Liver (tissue), 9 donors: ENCODE results near the gene KIF21A. TPM values are rescaled to one million over a fixed set of nuclear protein-coding genes. Genes with fewer than 3 reads are reported as not detected.
"Not testable (repeated sequence)": the region's sequence is repeated elsewhere in the genome, so short reads cannot be mapped to it uniquely, and the experiment has no call there.

ENCODE experiments used
- DNase-seq: peaks from one replicate; pipeline ENCODE4 v3.0.0-alpha.2; 2017; ENCODE audit warnings: low spot score
- H3K27ac ChIP-seq, 2 donors: one replicate each; pipeline ENCODE4 v1.7.0; 2013; ENCODE audit warnings: inconsistent platforms in 2 of 2, low read length in 2 of 2, control low read depth in 1 of 2, low read depth in 1 of 2, mild to moderate bottlenecking in 1 of 2
- H3K27me3 ChIP-seq, 4 donors: one replicate each; pipeline versions ENCODE4 v1.6.1 to v1.7.0; 2013; ENCODE audit warnings: low read length in 3 of 4, inconsistent platforms in 1 of 4, mild to moderate bottlenecking in 1 of 4, moderate library complexity in 1 of 4; ENCODE audit not compliant: control insufficient read depth in 4 of 4, insufficient read depth in 4 of 4
- H3K36me3 ChIP-seq, 4 donors: one replicate each; pipeline versions ENCODE4 v1.6.1 to v1.7.0; 2013; ENCODE audit warnings: low read length in 3 of 4, mild to moderate bottlenecking in 3 of 4, low read depth in 1 of 4, moderate library complexity in 1 of 4; ENCODE audit not compliant: control insufficient read depth in 4 of 4, insufficient read depth in 3 of 4
- H3K4me1 ChIP-seq, 4 donors: one replicate each; pipeline versions ENCODE4 v1.6.1 to v1.7.0; 2013; ENCODE audit warnings: low read length in 3 of 4, mild to moderate bottlenecking in 3 of 4, moderate library complexity in 1 of 4; ENCODE audit not compliant: control insufficient read depth in 4 of 4, insufficient read depth in 4 of 4
- H3K4me3 ChIP-seq, 3 donors: one replicate each; pipeline versions ENCODE4 v1.6.1 to v1.7.0; 2013; ENCODE audit warnings: low read length in 3 of 3, control low read depth in 1 of 3, low read depth in 1 of 3, mild to moderate bottlenecking in 1 of 3
- H3K9ac ChIP-seq, 2 donors: one replicate each; pipeline ENCODE4 v1.7.0; 2013; ENCODE audit warnings: low read length in 2 of 2, mild to moderate bottlenecking in 2 of 2, moderate library complexity in 2 of 2, control low read depth in 1 of 2, low read depth in 1 of 2
- H3K9me3 ChIP-seq, 4 donors: one replicate each; pipeline versions ENCODE4 v1.6.1 to v1.7.0; 2013; ENCODE audit warnings: low read length in 3 of 4; ENCODE audit not compliant: control insufficient read depth in 4 of 4
- GABPA ChIP-seq, 2 donors: IDR thresholded peaks in 1 of 2; conservative IDR thresholded peaks in 1 of 2; 2 replicates each; pipeline ENCODE4 v1.6.1; 2016; ENCODE audit warnings: antibody characterized with exemption in 2 of 2, mild to moderate bottlenecking in 1 of 2, moderate library complexity in 1 of 2
- NR2F2 ChIP-seq: IDR thresholded peaks from 2 replicates; pipeline ENCODE4 v1.6.1; 2016; ENCODE audit warnings: antibody characterized with exemption
- RAD21 ChIP-seq, 2 donors: IDR thresholded peaks; 2 replicates each; pipeline ENCODE4 v1.6.1; 2016; ENCODE audit warnings: antibody characterized with exemption in 2 of 2, mild to moderate bottlenecking in 2 of 2
- RXRA ChIP-seq, 2 donors: IDR thresholded peaks; 2 replicates each; pipeline ENCODE4 v1.6.1; 2017 to 2018; ENCODE audit warnings: antibody characterized with exemption in 2 of 2, mild to moderate bottlenecking in 1 of 2
- SP1 ChIP-seq: IDR thresholded peaks from 2 replicates; pipeline ENCODE4 v1.6.1; 2018; ENCODE audit warnings: antibody characterized with exemption, mild to moderate bottlenecking
- YY1 ChIP-seq: IDR thresholded peaks from 2 replicates; pipeline ENCODE4 v1.6.1; 2016; ENCODE audit warnings: antibody characterized with exemption, mild to moderate bottlenecking
- WGBS: extraction: QIAGEN DNeasy Blood & Tissue Kit; methylation state at CpG from one replicate; pipeline ENCODE4 v1.1.7; 2013; 5-methylcytosine and 5-hydroxymethylcytosine counted together
- polyA plus RNA-seq, 2 donors: library from polyadenylated mRNA; stranded (reverse) in 1 of 2; unstranded in 1 of 2; fragments of 200-250 nt in 1 of 2; fragments of >200 nt in 1 of 2; fragmentation: Nextera tagmentation in 1 of 2; extraction: Ambion mirVana in 1 of 2; gene quantifications; one replicate each; pipeline versions ENCODE4 v1.2.1 to v1.2.3, GENCODE V29; 2013 to 2015
- total RNA-seq, 2 donors: library from RNA; depleted of rRNA; stranded (reverse); fragments of >200 nt; gene quantifications; one replicate each; pipeline ENCODE4 v1.2.3, GENCODE V29; 2014
- TF ChIP-seq, protein P1 (sequence below): IDR thresholded peaks from 2 replicates; pipeline ENCODE4 v1.6.1; 2016; ENCODE audit warnings: antibody characterized with exemption
- donor health status: healthy.
- donor health status: healthy.
- donor health status: healthy.
- donor health status: healthy.
- donor health status: healthy.

Gene KIF21A
- total and polyA plus RNA-seq, 4 donors: 9.1 to 47.4 (median 21.0) TPM

DNA sequence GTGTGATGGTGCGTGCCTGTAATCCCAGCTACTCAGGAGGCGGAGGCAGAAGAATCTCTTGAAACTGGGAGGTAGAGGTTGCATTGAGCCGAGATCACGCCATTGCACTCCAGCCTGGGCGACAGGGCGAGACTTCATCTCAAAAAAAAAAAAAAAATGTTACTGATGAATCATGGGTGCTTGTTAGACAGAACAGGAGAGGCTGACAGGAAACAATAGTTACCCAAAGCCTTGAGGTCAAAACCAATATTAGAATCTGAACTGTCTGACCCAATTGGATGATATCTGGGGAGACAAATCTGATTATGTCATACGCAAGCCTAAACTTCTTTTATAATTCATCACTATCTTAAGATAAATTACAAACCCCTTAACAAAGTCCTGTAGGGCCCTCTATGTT, 40.7 kb upstream of the KIF21A start:
- WGBS: 95% methylated on average over 7 of the region's 7 CpGs
- TF ChIP-seq NR2F2 (no peak), SP1 (no peak)
- H3K4me1 ChIP-seq: no peaks in the 10 kb centered on the region

GRCh38 chr12:39483042-39483441, 40.1 kb upstream of the KIF21A start:
- Histone ChIP-seq H3K36me3 (no peaks in the 10 kb centered on the region), H3K9me3 (no peaks in the 10 kb centered on the region), H3K9ac (no peak overlapping the region), H3K4me3 (no peak overlapping the region), H3K27ac (no peak overlapping the region), H3K27me3 (no peaks in the 10 kb centered on the region), H3K4me1 (no peaks in the 10 kb centered on the region)
- TF ChIP-seq GABPA (IDR thresholded peaks at IDR 0.05 in 1 of 2, conservative IDR thresholded peaks at IDR 0.05 in 1 of 2) (no peak), RXRA (IDR thresholded peaks at IDR 0.05) (no peak), NR2F2 (no peak)
- TF ChIP-seq, protein P1, sequence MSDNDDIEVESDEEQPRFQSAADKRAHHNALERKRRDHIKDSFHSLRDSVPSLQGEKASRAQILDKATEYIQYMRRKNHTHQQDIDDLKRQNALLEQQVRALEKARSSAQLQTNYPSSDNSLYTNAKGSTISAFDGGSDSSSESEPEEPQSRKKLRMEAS: no peak
- 94% methylated on average over 4 of the region's 4 CpGs for WGBS
- DNase-seq: no peak

More for the DNA sequence above, 40.7 kb upstream of the KIF21A start:
- Histone ChIP-seq H3K9ac (no peak overlapping the region), H3K36me3 (no peaks in the 10 kb centered on the region), H3K27ac (no peak overlapping the region), H3K27me3 (no peaks in the 10 kb centered on the region), H3K4me3 (no peak overlapping the region), H3K9me3 (no peaks in the 10 kb centered on the region)
- no peak for DNase-seq

DNA sequence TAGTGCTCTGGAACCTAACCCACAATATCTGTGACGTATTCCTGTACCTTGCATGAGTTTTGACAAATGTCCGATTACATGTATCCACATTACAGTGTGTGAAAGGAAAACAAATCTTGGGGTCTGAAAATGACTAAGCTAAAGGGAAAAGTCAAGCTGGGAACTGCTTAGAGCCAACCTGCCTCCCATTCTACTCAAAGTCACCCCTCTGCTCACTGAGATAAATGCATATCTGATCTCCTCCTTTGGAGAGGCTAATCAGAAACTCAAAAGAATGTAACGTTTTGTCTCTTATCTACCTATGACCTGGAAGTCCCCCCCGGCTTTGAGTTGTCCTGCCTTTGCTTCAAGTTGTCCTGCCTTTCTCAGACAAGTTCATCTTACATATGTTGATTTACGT, 34.0 kb upstream of the KIF21A start:
- no peak overlapping the region for H3K27ac ChIP-seq
- no peaks in the 10 kb centered on the region for H3K36me3 ChIP-seq
- no peaks in the 10 kb centered on the region for H3K4me1 ChIP-seq
- H3K4me3 ChIP-seq: no peak overlapping the region
- WGBS: 76% methylated on average over 5 of the region's 5 CpGs
- TF ChIP-seq NR2F2 (no peak), RAD21 (IDR thresholded peaks at IDR 0.05) (no peak)
- TF ChIP-seq, protein P1: no peak
- no peak for DNase-seq
- no peaks in the 10 kb centered on the region for H3K9me3 ChIP-seq
- H3K9ac ChIP-seq: no peak overlapping the region
- no peaks in the 10 kb centered on the region for H3K27me3 ChIP-seq

DNA sequence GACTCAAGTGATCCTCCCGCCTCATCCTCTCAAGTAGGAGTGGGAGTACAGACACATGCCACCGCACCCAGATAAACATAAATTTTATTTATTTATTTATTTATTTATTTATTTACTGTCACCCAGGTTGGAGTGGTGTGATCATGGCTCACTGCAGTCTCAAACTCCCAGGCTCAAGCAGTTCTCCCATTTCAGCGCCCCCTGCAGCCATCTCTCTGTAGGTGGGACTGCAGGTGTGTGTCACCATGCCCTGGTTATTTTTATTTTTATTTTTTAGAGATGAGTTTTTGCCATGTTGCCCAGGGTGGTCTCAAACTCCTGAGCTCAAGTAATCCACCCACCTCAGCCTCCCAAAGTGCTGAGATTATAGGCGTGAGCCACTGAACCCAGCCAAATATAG, 33.2 kb upstream of the KIF21A start:
- TF ChIP-seq YY1 (no peak), SP1 (no peak), RAD21 (IDR thresholded peaks at IDR 0.05) (peak in 1 of 2 donors; percentile 17)
- no peaks in the 10 kb centered on the region for H3K36me3 ChIP-seq
- no peaks in the 10 kb centered on the region for H3K27me3 ChIP-seq
- no peaks in the 10 kb centered on the region for H3K9me3 ChIP-seq
- H3K9ac ChIP-seq: no peak overlapping the region
- 91% methylated on average over 4 of the region's 4 CpGs for WGBS
- H3K4me1 ChIP-seq: no peaks in the 10 kb centered on the region
- DNase-seq: no peak
- no peak overlapping the region for H3K27ac ChIP-seq
- no peak overlapping the region for H3K4me3 ChIP-seq

GRCh38 chr12:39475136-39475535, 32.2 kb upstream of the KIF21A start:
- H3K4me1 ChIP-seq, H3K27me3 ChIP-seq, H3K4me3 ChIP-seq, H3K27ac ChIP-seq, H3K9me3 ChIP-seq, H3K9ac ChIP-seq, DNase-seq, H3K36me3 ChIP-seq: not testable (repeated sequence)
- 88% methylated on average over 11 of the region's 11 CpGs for WGBS
